Progenitor cell of endocrine pancreas (in vitro differentiated cells): ENCODE data around the gene GABRB3. TPM values are rescaled to one million over a fixed set of nuclear protein-coding genes. Genes with fewer than 3 reads are reported as not detected.

Experiments
- DNase-seq: peaks from one replicate; pipeline ENCODE4 v3.0.0; 2021; ENCODE audit warnings: low spot score; ENCODE audit not compliant: unreplicated experiment
- H3K27ac Mint-ChIP-seq: 2 replicates; pipeline ENCODE4 v1.8.0; 2021; ENCODE audit warnings: mild to moderate bottlenecking, moderate library complexity, mixed read lengths
- H3K27me3 Mint-ChIP-seq: 2 replicates; pipeline ENCODE4 v1.8.0; 2021; ENCODE audit warnings: mixed read lengths
- H3K36me3 Mint-ChIP-seq: 2 replicates; pipeline ENCODE4 v1.8.0; 2022; ENCODE audit warnings: mixed read lengths; ENCODE audit not compliant: insufficient read depth
- H3K4me1 Mint-ChIP-seq: 2 replicates; pipeline ENCODE4 v1.8.0; 2021; ENCODE audit warnings: low read depth, mixed read lengths
- H3K4me3 Mint-ChIP-seq: 2 replicates; pipeline ENCODE4 v1.8.0; 2021; ENCODE audit warnings: low read depth, mild to moderate bottlenecking, moderate library complexity, mixed read lengths
- H3K9me3 Mint-ChIP-seq: 2 replicates; pipeline ENCODE4 v1.8.0; 2021; ENCODE audit warnings: low read depth, mixed read lengths
- total RNA-seq: library from RNA; stranded (reverse); gene quantifications from 2 replicates; pipeline ENCODE4 v1.2.1, GENCODE V29; 2021
- TF ChIP-seq, protein P1 (sequence below): fragments of 200-600 bp; sonication (generic); IDR thresholded peaks from one replicate; pipeline ENCODE4 v1.5.0; 2021; ENCODE audit warnings: antibody characterized with exemption, mild to moderate bottlenecking; ENCODE audit not compliant: unreplicated experiment

GABRB3 gene
- total RNA-seq, 1 donor from 2014 or later: 20.9 TPM

DNA sequence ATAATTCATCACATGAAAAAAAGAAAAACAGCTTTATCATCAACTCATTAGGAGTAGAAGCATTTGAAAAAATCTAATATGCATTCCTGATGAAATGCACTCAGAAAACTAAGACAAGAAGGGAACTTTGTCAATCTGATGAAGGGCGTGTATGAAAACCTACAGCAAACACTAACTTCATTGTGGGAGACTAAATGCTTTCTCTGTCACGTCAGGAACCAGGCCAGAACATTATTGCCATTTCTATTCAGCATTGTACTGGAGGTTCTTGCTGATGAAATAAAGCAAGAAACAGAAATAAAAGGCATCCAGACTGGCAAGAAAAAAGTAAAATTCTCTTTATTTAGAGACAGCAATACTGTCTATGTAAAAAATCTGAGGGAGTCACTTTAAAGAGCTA, 235.2 kb downstream of the GABRB3 start:
- no peaks in the 10 kb centered on the region for H3K36me3 Mint-ChIP-seq
- H3K27me3 Mint-ChIP-seq: no peaks in the 10 kb centered on the region
- TF ChIP-seq, protein P1, sequence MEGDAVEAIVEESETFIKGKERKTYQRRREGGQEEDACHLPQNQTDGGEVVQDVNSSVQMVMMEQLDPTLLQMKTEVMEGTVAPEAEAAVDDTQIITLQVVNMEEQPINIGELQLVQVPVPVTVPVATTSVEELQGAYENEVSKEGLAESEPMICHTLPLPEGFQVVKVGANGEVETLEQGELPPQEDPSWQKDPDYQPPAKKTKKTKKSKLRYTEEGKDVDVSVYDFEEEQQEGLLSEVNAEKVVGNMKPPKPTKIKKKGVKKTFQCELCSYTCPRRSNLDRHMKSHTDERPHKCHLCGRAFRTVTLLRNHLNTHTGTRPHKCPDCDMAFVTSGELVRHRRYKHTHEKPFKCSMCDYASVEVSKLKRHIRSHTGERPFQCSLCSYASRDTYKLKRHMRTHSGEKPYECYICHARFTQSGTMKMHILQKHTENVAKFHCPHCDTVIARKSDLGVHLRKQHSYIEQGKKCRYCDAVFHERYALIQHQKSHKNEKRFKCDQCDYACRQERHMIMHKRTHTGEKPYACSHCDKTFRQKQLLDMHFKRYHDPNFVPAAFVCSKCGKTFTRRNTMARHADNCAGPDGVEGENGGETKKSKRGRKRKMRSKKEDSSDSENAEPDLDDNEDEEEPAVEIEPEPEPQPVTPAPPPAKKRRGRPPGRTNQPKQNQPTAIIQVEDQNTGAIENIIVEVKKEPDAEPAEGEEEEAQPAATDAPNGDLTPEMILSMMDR: no peak

DNA sequence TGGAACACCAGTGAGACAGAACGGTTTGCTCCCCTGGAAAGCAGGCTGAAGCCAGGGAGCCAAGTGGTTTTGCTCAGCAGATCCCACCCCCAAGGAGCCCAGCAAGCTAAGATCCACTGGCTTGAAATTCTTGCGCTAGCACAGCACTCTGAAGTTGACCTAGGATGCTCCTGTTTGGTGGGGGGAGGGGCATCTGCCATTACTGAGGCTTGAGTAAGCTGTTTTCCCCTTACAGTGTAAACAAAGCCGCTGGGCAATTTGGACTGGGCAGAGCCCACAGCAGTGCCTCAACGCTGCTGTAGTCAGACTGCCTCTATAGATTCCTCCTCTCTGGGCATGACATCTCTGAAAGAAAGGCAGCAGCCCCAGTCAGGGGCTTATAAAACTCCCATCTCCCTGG, 241.4 kb downstream of the GABRB3 start:
- Mint-ChIP-seq H3K4me1 (no peaks in the 10 kb centered on the region), H3K27me3 (no peaks in the 10 kb centered on the region), H3K27ac (no peak overlapping the region)

More for the DNA sequence above, 235.2 kb downstream of the GABRB3 start:
- no peak for DNase-seq
- Mint-ChIP-seq H3K4me3 (no peak overlapping the region), H3K27ac (no peak overlapping the region), H3K9me3 (peaks cover 19% of the 10 kb centered on the region), H3K4me1 (no peaks in the 10 kb centered on the region)

DNA sequence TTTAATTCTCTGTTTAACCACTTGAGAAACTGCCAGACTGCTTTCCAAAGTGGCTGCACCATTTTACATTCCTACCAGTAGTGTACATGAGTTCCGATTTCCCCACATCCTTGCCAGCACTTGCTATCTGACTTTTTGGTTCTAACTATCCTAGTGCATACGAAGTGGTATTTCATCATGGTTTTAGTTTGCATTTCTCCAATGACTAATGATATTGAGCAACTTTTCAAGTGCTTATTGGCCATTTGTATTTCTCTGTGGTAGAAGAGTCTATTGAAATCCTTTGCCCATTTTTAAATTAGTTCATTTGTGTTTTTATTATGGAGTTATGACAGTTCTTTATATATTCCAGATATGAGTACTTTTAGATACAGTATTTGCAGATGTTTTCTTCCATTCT, 247.8 kb downstream of the GABRB3 start:
- Mint-ChIP-seq H3K27me3 (no peaks in the 10 kb centered on the region), H3K36me3 (no peaks in the 10 kb centered on the region), H3K4me3 (no peak overlapping the region), H3K27ac (no peak overlapping the region), H3K4me1 (no peaks in the 10 kb centered on the region), H3K9me3 (peaks cover 7% of the 10 kb centered on the region)
- no peak for DNase-seq
- TF ChIP-seq, protein P1: no peak

More for the DNA sequence above, 241.4 kb downstream of the GABRB3 start:
- peaks cover 19% of the 10 kb centered on the region for H3K9me3 Mint-ChIP-seq
- H3K4me3 Mint-ChIP-seq: no peak overlapping the region
- H3K36me3 Mint-ChIP-seq: no peaks in the 10 kb centered on the region
- TF ChIP-seq, protein P1: no peak
- no peak for DNase-seq

DNA sequence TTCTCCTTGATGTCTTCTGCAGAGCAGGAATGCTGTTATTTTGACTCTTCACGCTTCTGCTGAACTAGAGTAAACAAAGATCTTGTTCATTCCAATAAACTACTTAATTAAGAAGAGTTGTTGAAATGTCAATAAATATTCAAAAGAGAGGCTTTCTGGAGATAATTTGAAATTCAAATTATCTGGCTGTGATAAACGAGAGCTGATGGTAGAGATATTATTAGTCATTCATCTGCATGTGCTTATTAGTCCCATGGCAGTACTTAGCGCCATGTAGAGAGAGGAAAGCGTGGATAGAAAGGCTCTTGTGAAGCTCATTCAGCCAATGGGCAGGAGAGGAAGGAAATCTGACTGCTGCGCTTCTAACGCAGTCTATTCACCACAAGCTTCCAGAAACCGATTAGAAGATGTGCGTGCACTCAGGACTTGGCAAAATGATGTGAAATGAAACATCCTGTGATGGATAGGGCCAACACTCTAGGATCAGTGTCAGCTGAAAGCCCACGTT, 251.1 kb downstream of the GABRB3 start:
- TF ChIP-seq, protein P1: no peak
- no peak overlapping the region for H3K27ac Mint-ChIP-seq
- no peak for DNase-seq
- H3K4me1 Mint-ChIP-seq: no peaks in the 10 kb centered on the region
- H3K36me3 Mint-ChIP-seq: no peaks in the 10 kb centered on the region
- H3K9me3 Mint-ChIP-seq: peaks cover 7% of the 10 kb centered on the region
- H3K4me3 Mint-ChIP-seq: no peak overlapping the region
- no peaks in the 10 kb centered on the region for H3K27me3 Mint-ChIP-seq

DNA sequence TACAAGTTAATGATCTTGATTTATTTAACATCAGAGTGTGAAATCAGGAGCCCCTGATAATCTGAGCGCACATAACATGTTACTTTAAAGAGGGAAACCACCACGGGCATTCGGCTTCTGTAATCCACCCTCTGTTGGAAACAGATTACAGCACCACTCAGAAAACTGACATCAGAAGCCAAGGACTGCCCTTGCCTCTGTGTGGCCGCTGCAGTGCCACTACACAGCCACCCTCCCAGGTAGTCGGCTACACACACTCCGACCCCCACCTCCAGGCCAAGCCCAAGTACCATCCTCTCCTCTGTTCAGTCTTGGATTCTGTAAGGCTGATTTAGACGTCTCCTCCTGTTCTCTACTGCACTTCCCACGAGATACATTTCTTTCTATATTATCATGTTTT, 251.7 kb downstream of the GABRB3 start:
- H3K36me3 Mint-ChIP-seq: no peaks in the 10 kb centered on the region

More for the DNA sequence above, 251.7 kb downstream of the GABRB3 start:
- no peak for DNase-seq
- Mint-ChIP-seq H3K9me3 (peaks cover 7% of the 10 kb centered on the region), H3K4me1 (no peaks in the 10 kb centered on the region), H3K27me3 (no peaks in the 10 kb centered on the region), H3K4me3 (no peak overlapping the region), H3K27ac (peak overlapping the region; percentile 11)
- TF ChIP-seq, protein P1: no peak
